ENCODE measurements around the gene NRG4.
"Not testable (repeated sequence)": the region's sequence is repeated elsewhere in the genome, so short reads cannot be mapped to it uniquely, and the experiment has no call there.

Gene NRG4, protein sequence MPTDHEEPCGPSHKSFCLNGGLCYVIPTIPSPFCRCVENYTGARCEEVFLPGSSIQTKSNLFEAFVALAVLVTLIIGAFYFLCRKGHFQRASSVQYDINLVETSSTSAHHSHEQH

DNA sequence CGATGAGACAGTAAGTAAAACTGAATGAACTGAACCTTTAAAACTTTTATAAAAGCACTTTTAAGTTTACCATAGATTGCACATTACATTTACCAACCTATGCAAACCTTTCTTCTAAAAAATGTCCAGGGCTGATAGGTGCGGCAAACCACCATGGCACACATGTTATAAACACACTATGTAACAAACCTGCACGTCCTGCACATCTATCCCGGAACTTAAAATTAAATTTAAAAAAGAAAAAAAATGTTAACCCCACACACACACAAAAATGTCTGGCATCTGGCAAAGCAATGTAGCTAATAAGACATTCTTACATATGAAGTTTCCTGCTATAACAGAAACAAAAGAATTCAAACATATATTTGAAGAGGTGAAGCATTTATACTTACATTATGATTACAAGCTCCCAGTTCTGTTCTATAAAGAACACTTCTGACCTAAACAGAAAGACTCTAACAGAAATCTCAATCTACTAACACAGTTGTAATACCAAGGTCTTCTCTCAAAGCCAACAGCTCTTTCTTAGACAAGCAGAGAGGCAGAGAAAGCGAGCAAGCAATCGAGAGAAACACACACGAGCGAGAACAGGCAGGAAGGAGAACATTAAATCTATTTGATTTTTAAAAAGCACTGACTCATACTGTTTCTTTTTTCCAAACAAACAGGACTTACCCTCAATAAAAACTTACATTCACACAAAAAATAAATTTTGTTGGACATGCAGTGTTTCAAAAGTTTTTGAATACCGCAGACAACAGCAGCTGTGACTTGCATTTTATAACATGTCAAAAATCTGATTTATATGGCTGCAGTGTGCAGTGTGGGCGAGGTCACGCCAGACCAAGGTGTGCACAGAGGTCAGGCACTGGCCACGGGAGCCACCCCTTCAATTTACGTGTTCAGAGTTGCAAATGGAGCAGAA, at the start of gene NRG4:
TSS of gene NRG4 (minus strand) at position 798 of the 925 bp plus-strand sequence. CDS start 1,194 bp downstream, outside the sequence.
- in situ Hi-C loops (cut with MboI; ENCODE audit: low sequenced_read_pairs) = no loop called here

DNA sequence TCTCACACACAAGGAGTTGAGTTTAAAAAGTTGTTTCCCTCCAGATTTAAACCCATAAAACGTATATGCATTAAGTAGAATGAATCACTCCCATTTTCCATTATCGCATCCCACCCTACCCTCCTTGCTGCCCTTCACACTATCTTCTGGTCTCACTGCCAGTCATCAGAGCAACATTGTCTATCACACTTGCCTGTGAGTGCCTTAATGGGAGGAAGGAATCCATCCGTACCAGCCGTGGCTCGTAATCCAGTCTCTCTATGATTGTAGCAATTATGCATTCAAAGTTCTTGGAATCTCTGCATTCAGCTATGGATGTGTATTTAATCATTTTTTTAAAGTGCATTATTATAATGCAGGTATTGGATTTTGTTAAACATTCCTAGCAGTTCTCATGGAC, 49.5 kb upstream of the NRG4 start:
- in situ Hi-C loops (cut with MboI; ENCODE audit: low sequenced_read_pairs) = no loop called here

DNA sequence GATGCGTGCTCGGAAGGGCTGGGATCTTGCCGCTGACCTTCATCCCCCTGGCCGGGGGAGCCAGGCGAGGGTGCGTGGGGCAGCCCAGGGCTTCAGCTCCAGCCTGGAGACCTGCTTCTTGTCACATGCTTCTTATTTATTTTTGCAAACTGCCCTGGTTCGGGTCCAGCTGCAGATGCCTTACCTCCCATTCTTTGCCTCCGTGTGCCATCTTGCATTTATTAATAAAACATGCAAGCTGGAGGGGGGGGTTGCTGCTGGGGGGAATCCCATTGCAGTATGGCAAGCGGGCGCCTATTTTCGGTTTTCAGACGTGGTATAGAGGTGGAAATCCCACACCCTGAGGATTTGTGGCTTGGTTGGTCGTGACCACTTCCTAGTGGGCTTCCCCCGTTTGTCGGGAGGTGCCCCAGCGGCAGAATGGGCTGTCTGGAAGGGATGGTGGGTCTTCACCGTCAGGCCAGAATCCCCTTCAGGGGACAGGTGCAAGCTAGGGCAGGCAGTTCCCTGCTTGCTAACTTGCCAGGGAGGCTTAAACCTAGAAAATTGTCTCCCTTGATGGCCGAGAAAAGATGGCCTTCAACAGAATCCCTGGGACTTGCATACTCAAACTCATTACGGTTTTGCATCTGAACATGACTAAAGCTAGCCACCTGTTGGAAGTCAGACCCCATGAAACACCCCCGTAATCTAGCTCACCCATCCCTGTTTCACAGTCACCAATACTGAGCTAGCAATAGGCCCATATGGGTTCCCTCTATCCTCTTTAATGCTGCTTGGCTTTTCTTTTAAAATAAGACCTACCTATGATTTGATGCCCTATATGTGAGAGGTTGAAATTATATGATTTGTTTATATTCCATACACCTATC, 48.1 kb upstream of the NRG4 start:
- in situ Hi-C loops (cut with MboI; ENCODE audit: low sequenced_read_pairs) = no loop called here

DNA sequence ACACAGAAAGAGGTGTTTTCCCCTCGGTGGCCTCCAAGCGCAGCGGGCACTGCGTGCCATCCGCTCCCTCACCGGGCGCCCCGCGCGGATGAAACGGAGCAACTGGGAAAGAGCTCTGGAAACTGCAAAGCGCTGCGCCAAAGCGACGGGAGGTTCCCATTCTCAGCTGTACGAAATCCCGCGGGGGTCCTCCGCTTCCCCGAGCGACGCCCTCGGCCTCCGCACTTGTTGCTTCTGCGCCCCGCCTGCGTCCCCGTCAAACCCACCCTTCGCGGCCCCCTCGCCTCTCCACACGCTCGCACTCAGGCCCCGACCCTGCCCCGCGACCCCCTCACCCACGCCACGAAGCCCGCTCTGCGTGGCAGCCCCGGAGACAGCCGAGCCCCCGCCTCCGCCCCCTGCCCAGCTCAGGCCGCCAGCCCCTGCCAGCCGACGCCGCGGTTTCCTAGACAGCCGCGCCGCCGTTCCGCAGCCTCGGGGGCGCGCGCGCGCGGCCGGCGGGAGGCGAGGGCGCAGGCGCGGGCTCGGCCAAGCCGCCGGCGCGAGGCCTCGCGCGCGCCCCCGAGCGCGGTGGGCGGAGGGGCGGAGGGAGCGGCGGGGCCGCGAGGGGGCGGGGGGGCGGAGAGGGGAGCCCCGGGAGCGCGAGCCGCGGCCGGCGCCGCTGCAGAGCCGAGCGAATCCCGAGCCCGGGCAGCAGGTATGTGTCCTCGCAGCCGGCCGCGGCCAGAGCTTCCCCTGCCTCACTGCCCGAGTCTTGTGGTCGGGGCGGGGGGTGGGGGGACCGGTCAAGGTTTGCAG, 47.3 kb upstream of the NRG4 start, which contains the start of gene TMEM266:
TSS of gene TMEM266 (plus strand) at position 666 of the 798 bp plus-strand sequence. CDS start 74,279 bp downstream, outside the sequence.
- in situ Hi-C loops (cut with MboI; ENCODE audit: low sequenced_read_pairs) = no loop called here

DNA sequence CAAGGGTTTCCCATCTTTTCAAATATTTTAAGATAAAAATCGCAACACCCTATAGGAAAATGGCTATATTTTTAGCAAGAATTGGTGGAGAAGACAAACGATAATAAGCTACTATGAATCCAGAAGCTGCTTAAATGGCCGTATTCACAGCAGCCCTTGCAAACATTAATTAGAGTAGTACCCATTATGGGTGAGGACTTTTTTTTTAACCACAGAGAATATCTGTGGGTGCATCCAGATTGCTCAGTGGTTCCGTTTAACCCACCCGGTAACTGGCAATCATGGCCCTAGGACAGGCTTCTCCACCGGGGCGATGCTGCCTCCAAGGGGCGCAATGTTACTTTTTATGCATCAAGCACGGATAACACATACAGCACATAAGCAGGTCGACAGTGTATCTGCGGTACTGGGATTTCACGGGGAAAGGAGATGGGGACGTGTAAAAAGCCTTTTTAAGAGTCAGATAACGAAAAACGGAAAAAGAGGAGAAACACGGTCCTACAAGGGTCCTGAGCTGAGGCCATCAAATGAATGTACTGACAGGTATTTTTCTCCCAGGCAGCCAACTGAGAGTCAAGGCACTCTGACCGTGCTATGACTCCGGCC, 46.6 kb upstream of the NRG4 start:
- in situ Hi-C loops (cut with MboI; ENCODE audit: low sequenced_read_pairs) = no loop called here

DNA sequence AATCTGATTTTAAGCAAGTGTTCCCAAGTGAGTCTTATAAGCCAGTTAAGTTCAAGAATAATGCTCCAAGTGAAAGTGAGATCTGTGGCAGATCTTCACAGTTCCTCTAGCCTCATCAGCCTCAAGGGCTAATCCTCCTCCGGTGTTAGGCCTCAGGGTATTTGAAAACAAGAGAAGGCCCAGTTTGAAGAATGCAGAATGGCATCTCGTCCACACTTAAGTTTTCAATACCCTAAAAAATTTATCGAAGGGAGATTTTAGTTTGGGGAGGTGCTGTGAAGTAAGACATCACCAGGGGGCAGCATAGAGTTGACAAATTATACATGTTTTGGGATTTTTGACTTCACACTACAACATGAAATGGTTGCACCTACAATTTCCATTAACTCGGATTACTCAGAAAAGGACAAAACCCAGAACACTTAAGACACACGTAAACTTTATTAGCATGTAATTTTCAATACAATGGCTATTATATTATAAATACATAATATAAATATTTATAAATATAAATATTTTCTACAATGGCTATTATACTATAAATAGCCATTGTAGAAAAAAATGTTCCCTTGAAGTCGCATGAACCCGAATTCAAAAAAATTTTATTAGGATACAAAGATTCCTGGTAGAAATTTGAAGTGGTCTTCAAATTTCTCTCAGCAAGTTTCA, 45.2 kb upstream of the NRG4 start:
- in situ Hi-C loops (cut with MboI; ENCODE audit: low sequenced_read_pairs) = no loop called here

DNA sequence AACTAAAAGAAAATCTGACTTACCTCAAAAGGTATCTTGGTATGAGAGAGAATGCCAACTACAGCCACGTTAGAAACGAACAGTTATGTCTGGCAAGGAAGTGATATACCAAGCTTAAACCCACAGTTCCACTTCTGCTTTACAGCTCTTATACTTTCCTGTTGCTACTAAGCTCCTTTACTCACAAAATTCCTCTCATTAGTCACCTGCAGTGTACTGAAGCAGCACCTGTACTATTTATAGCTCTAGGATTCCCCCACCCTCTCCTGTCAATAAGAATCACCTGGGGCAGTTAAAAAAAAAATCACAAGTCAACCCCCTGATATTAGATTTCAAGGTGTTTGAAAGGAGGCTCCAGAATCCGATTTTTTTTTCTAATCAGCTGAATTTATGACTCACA, 44.7 kb upstream of the NRG4 start:
- in situ Hi-C loops (cut with MboI; ENCODE audit: low sequenced_read_pairs) = no loop called here

DNA sequence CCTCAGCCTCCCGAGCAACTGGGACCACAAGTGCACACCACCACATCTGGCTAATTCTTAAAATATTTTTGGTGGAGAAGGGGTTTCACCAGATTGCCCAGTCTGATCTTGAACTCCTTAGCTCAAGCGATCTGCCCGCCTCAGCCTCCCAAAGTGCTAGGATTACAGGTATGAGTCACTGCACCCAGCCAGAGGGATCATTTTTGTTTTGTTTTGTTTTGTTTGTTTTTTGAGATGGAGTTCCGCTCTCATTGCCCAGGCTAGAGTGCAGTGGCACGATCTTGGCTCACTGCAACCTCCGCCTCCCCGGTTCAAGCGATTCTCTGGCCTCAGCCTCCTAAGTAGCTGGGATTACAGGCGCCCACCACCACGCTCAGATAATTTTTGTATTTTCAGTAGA, 42.0 kb upstream of the NRG4 start:
- in situ Hi-C loops (cut with MboI; ENCODE audit: low sequenced_read_pairs) = not testable (repeated sequence)

- in situ Hi-C loops (cut with MboI; ENCODE audit: low sequenced_read_pairs) = no loop called here
Measured at GRCh38 chr15:76038512-76038911, 26.3 kb upstream of the NRG4 start.

DNA sequence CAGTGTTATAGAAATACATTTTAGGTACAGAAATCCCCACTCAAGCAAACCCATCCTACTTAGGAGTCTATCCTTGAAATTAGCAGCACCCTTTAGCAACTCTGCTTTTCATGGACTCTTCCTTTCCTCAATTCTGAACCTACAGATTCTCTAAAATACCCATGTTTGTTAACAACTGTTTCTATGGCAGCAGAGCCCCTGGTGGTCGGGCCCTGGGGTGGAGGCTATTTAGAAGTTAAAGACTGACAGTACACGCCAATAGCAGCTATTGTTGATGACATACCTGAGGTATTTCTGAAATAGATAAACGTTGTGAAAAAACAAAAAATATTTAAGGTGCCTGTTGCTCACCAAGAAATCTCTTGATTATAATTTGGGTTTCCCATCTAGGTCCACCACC, 23.4 kb upstream of the NRG4 start:
- in situ Hi-C loops (cut with MboI; ENCODE audit: low sequenced_read_pairs) = no loop called here

GRCh38 chr15:76034111-76034510, 21.9 kb upstream of the NRG4 start:
- in situ Hi-C loops (cut with MboI; ENCODE audit: low sequenced_read_pairs) = no loop called here

DNA sequence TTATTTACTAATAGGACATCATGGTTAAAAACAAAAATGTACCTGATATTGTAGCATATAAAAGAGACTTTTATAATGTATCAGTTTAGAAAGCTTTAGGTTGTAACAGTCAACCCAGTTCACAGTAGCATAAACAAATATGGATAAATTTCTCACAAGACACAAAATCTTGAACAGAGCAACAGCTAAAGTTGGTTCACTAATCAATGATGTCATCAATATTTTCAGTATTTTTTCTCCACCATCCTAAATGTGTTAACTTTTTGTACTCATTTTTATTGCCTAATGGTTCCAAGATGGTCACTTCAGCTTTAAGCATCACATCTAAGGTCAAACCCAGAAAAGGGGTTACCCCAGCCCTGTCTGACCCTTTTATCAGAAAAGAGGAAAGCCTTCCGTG, 21.2 kb upstream of the NRG4 start:
- in situ Hi-C loops (cut with MboI; ENCODE audit: low sequenced_read_pairs) = no loop called here

DNA sequence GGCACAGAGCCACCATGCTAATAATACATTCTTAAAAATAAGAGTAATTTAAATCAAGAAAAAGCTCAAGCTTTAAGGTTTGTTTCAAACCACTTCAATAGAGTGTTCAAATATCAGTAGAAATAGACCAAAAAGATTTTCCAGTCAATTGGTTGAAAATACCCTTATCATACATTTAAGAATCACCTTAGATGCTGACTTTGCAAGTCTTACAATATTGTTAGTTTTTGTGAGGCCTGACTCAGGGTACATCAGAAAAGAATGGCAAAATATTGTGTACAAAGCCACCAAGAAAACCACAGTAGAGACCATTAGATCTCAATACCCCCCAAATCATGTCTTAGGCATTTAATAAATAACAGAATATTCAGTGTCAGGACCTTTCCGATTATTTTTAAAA, 19.8 kb upstream of the NRG4 start:
- in situ Hi-C loops (cut with MboI; ENCODE audit: low sequenced_read_pairs) = no loop called here

DNA sequence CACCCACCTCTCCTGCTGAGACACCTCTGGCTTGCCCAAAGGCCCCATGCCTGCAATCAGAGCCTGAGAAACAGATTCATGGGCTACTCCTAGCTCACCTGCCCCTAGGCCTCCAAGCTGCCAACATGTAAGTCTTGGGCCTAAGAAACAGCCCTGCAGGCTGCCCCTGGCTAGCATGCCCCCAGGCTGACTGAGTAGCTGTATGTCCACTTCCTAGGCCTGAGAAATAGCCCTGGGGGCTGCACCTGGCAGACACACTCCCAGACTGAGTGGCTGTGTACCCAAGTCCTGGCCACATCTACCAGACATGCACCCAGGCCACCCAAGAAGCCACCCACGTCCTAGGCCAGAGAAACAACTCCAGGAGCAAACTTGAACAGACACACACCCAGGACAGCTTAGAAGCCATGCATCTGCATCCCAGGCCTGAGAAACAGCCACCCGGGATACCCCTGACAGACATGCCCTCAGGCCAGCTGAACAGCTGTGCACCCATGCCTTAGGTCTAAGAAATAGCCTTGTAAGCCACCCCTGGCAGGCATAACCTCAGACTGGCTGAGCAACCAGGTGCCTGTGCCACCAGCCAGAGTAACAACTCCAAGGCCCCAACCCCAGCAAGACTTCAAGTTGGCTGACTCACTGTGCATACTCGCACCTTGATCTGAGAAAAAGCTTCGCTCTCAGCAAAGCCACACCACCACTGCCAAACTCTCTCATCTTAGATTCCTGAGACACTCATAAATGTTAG, 12.0 kb upstream of the NRG4 start:
- in situ Hi-C loops (cut with MboI; ENCODE audit: low sequenced_read_pairs) = no loop called here

DNA sequence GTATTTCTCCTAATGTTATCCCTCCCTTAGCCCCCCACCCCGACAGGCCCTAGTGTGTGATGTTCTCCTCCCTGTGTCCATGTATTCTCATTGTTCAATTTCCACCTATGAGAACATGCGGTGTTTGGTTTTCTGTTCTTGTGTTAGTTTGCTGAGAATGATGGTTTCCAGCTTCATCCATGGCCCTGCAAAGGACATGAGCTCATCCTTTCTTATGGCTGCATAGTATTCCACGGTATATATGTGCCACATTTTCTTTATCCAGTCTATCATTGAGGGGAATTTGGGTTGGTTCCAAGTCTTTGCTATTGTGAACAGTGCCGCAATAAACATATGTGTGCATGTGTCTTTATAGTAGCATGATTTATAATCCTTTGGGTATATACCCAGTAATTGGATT, 1.2 kb upstream of the NRG4 start:
- in situ Hi-C loops (cut with MboI; ENCODE audit: low sequenced_read_pairs) = not testable (repeated sequence)

GRCh38 chr15:76010613-76011012, 1.6 kb downstream of the NRG4 start:
- in situ Hi-C loops (cut with MboI; ENCODE audit: low sequenced_read_pairs) = no loop called here

DNA sequence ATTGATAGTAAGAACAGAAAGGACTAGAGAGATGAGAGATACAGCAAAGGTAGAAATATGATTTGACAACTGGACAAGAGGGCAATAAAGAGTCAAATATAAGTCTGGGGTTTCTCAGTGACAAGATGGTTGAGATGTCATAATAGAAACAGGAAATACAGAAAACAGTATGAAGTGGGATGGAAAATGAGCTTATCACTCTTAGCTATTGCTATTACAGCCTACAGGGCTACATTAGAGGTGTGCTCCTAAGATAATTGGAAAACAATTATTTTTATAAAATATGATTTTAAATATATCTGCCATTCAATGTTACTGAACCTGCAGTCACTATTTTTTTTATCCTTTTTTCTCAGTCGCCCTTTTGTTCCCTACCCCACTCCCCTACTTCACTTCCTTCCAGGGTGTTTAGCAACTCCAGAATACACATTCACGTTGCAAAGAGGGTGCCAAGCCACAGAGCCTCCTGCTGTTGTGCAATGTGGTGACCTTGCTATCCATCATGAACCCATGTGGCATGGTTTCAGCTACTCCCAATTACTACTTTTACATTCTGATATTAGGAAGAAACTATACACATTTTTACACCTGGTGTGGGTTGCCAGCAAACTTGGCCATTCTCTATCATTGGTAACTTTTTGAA, 6.0 kb downstream of the NRG4 start:
- in situ Hi-C loops (cut with MboI; ENCODE audit: low sequenced_read_pairs) = no loop called here

DNA sequence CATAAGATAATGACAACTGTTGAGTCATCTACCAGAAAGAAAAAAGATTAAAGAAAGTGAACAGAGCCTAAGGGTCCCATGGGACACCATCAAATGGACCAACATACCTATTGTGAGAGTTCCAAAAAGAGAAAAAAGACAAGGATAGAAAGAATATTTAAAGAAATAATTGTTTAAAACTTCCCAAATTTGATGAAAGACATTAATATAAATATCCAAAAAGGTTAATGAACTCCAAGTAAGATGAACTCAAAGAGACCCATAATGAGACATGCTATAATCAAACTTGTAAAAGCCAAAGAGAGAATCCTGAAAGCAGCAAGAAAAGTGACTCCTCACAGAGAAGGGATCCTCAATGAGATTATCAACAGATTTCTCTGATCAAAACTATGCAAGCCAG, 8.9 kb downstream of the NRG4 start:
- in situ Hi-C loops (cut with MboI; ENCODE audit: low sequenced_read_pairs) = no loop called here

Data from HL-60/S4 treated with retinoic acid at 250 ng/mL for 4 days and 3 days (cell line).